ENCODE results near the gene NANP.
"Not testable (repeated sequence)": the region's sequence is repeated elsewhere in the genome, so short reads cannot be mapped to it uniquely, and the experiment has no call there.

NANP gene

DNA sequence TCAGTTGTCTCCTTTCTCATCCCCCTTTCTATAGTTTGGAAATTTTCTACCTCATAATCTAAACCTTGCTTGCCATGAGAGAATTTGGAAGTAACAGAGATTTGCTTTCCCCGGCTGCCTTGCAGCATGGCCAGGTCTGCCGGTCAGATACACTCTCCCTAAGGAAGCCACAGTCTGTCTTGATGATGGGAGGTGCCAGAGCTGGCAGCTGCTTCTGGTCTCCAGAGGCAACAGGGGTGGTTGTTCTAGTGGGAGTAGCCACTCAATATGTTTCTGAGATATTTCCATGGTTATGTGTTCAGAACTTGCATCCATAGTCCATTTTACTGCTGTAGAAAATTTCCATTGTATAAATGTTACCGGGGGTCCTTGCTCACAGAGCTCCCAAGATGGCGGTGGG, 33.0 kb downstream of the NANP start:
- H3K4me1 ChIP-seq (ENCODE audit: insufficient read depth, low read length); H3K9ac ChIP-seq (ENCODE audit: low read depth, low read length); H3K9me3 ChIP-seq (ENCODE audit: control insufficient read depth, insufficient read depth, low read length); H3K36me3 ChIP-seq (ENCODE audit: insufficient read depth, low read length): not testable (repeated sequence)

GRCh38 chr20:25588491-25588890, 35.3 kb downstream of the NANP start:
- Histone ChIP-seq H3K4me1 (ENCODE audit: insufficient read depth, low read length) (no peaks in the 10 kb centered on the region), H3K36me3 (ENCODE audit: insufficient read depth, low read length) (no peaks in the 10 kb centered on the region), H3K9ac (ENCODE audit: low read depth, low read length) (no peak overlapping the region), H3K9me3 (ENCODE audit: control insufficient read depth, insufficient read depth, low read length) (no peaks in the 10 kb centered on the region)

DNA sequence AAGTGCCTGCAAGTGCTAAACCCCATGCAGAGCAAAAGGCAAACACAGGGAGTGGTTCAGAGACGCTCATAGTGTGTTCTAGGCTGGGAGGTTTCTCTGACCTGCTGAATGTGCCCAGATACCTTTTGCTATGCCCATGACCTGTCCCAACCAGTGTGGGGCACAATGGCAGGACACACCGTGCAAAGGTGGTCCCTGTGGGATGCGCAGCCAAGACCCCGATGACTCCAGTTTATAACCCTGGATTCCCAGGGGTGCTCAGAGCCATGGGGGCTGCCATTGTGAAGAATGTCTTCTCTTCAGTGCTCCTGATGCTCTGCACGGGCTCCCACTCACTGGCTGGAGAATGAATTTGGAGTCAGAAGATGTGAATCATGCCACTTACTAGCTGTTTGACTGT, 36.3 kb downstream of the NANP start:
- H3K9me3 ChIP-seq (ENCODE audit: control insufficient read depth, insufficient read depth, low read length), result no peaks in the 10 kb centered on the region
- no peaks in the 10 kb centered on the region for H3K36me3 ChIP-seq (ENCODE audit: insufficient read depth, low read length)
- H3K4me1 ChIP-seq (ENCODE audit: insufficient read depth, low read length), result no peaks in the 10 kb centered on the region
- H3K9ac ChIP-seq (ENCODE audit: low read depth, low read length), result no peak overlapping the region

DNA sequence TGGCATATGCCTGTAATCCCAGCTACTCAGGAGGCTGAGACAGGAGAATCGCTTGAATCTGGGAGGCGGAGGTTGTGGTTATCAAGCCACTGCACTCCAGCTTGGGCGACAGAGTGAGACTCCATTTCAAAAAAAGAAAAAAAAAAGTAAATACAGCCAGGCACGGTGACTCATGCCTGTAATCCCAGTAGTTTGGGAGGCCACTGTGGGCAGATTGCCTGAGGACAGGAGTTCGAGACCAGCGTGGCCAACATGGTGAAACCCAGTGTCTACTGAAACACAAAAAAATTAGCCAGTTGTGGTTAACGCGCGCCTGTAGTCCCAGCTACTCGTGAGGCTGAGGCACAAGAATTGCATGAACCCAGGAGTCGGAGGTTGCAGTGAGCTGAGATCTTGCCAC, 36.9 kb downstream of the NANP start:
- Histone ChIP-seq H3K9ac (ENCODE audit: low read depth, low read length) (no peak overlapping the region), H3K36me3 (ENCODE audit: insufficient read depth, low read length) (no peaks in the 10 kb centered on the region), H3K4me1 (ENCODE audit: insufficient read depth, low read length) (no peaks in the 10 kb centered on the region), H3K9me3 (ENCODE audit: control insufficient read depth, insufficient read depth, low read length) (no peaks in the 10 kb centered on the region)

DNA sequence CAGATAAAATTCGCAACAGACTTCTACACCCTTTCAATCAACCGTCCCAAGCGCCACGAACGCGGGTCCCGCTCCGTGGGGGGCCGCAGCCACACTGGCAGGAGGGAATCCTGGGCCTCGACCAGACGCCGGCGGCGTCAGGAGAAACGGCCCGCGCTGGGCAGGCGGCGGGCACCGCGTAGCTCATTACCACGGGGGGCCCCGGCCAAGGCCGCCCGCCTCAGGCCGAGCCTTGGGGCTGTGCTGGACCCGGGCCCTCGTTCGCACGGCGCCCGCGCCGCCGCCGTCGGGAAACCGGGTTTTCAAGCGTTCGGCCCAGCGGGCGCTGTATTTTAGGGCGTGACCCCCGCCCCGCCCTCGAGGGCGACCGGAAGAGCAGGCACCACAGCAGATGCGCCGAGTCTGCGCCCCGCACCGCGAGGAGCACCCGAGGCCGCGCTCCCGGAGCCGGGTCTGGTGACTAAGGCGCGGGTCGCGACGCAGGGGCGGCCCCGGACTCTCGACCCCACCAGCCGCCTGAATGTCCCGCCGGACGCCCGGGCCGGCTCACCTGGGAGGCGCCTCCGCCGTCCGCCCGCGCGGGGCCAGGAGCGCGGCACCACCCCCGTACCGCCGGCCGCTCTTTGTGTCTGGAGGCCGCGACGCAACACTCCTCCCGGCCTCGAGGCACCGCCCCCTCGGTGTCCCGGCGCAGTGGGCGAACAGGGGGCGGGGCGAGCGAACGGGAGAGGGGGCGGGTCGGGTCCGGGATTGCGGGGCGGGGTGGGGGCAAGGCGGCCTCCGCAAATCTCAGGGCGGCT, 38.7 kb downstream of the NANP start, which contains the start of gene NINL:
Gene NINL, minus strand, starts transcription at position 627 of the 800 bp plus-strand sequence. CDS start 58,944 bp downstream, outside the sequence.
- Histone ChIP-seq H3K9me3 (ENCODE audit: control insufficient read depth, insufficient read depth, low read length) (no peaks in the 10 kb centered on the region), H3K36me3 (ENCODE audit: insufficient read depth, low read length) (no peaks in the 10 kb centered on the region), H3K4me1 (ENCODE audit: insufficient read depth, low read length) (no peaks in the 10 kb centered on the region), H3K9ac (ENCODE audit: low read depth, low read length) (peak within 1 kb of the TSS; percentile 82)

GRCh38 chr20:25583607-25584006, 40.2 kb downstream of the NANP start:
- H3K9ac ChIP-seq (ENCODE audit: low read depth, low read length); H3K4me1 ChIP-seq (ENCODE audit: insufficient read depth, low read length); H3K9me3 ChIP-seq (ENCODE audit: control insufficient read depth, insufficient read depth, low read length); H3K36me3 ChIP-seq (ENCODE audit: insufficient read depth, low read length): not testable (repeated sequence)

- Histone ChIP-seq H3K4me1 (ENCODE audit: insufficient read depth, low read length) (peaks cover 9% of the 10 kb centered on the region; the same call in 1 of the 2 replicates), H3K36me3 (ENCODE audit: insufficient read depth, low read length) (no peaks in the 10 kb centered on the region), H3K9ac (ENCODE audit: low read depth, low read length) (no peak overlapping the region), H3K9me3 (ENCODE audit: control insufficient read depth, insufficient read depth, low read length) (no peaks in the 10 kb centered on the region)
Measured at GRCh38 chr20:25580711-25581110, 43.1 kb downstream of the NANP start.

DNA sequence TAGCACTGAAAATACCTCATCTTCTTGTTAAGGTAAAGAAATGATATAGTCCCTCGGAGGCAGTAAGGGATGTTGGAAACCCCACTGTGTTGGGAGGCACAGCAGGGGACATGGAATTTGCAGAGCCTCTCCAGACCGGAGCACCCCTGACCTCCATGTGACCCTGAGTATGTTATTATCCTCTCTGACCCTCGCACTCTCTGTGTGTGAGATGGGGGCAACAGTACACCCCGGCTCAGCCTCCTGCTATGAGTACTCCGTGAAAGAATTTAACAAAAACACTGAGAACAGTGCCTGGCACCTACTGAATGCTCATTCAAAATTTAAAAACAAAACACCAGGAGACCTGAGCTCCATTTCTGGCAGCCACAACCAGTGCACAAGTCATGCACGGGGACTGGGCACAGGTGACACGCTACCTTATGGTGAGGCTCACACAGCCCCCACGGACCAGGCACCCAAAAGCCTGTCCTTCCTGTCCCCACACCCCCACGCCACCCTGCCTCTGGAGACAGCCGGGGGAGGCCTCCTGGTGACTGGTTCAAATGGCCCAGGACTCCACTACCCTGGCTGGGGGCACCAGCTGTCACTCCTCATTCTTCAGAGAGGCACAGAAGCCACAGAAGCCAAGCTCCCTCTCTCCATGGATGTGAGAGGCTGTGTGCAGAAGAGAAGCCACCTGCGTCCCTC, 44.6 kb downstream of the NANP start:
- peaks cover 9% of the 10 kb centered on the region; the same call in 1 of the 2 replicates for H3K4me1 ChIP-seq (ENCODE audit: insufficient read depth, low read length)
- no peaks in the 10 kb centered on the region for H3K9me3 ChIP-seq (ENCODE audit: control insufficient read depth, insufficient read depth, low read length)
- H3K9ac ChIP-seq (ENCODE audit: low read depth, low read length), result no peak overlapping the region
- no peaks in the 10 kb centered on the region for H3K36me3 ChIP-seq (ENCODE audit: insufficient read depth, low read length)

DNA sequence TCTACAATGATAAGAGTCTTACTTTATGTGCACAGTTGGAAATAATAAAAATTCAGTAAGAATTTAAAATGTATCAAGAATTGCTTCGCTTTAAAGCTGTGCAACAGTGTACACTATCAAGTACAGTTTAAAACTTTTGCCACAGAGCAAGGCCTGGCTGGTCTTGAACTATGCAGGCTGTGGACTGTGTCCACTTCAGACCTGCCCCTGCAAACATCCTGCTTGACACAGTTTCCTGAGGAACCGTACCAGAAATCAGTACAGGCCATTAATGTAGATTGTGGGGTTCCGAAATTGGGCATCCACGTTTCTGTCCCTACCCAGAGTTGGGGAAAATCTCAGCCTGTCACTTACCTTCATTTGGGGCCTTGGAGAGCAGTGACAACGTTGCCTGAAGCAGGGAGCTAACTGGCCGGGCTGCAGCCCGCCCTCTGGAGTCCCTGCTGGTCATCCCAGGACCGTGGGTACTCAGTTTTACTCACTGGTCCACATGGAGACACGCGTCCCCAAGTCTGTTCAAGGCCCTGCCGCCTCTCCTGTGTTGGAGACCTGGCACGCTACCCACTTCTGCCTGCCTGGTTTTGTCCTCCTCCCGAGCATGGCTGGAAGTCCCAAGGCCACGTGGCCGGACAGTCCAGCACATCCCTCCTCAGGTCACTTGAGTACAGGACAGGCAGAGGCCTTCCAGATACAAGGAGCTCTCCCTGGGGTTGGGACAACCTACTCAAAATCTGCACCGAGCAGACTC, 46.9 kb downstream of the NANP start:
- Histone ChIP-seq H3K4me1 (ENCODE audit: insufficient read depth, low read length) (peaks cover 9% of the 10 kb centered on the region; the same call in 1 of the 2 replicates), H3K9ac (ENCODE audit: low read depth, low read length) (no peak overlapping the region), H3K36me3 (ENCODE audit: insufficient read depth, low read length) (no peaks in the 10 kb centered on the region), H3K9me3 (ENCODE audit: control insufficient read depth, insufficient read depth, low read length) (no peaks in the 10 kb centered on the region)

- Histone ChIP-seq H3K4me1 (ENCODE audit: insufficient read depth, low read length) (peaks cover 7% of the 10 kb centered on the region; the same call in 1 of the 2 replicates), H3K9me3 (ENCODE audit: control insufficient read depth, insufficient read depth, low read length) (no peaks in the 10 kb centered on the region), H3K9ac (ENCODE audit: low read depth, low read length) (no peak overlapping the region), H3K36me3 (ENCODE audit: insufficient read depth, low read length) (no peaks in the 10 kb centered on the region)
Measured at GRCh38 chr20:25574411-25574810, 49.4 kb downstream of the NANP start.

GRCh38 chr20:25573288-25574251, 50.2 kb downstream of the NANP start:
- H3K36me3 ChIP-seq (ENCODE audit: insufficient read depth, low read length), result no peaks in the 10 kb centered on the region
- no peaks in the 10 kb centered on the region for H3K9me3 ChIP-seq (ENCODE audit: control insufficient read depth, insufficient read depth, low read length)
- H3K4me1 ChIP-seq (ENCODE audit: insufficient read depth, low read length), result no peaks in the 10 kb centered on the region
- H3K9ac ChIP-seq (ENCODE audit: low read depth, low read length), result no peak overlapping the region

- Histone ChIP-seq H3K36me3 (ENCODE audit: insufficient read depth, low read length) (no peaks in the 10 kb centered on the region), H3K4me1 (ENCODE audit: insufficient read depth, low read length) (no peaks in the 10 kb centered on the region; the same call in 1 of the 2 replicates), H3K9ac (ENCODE audit: low read depth, low read length) (no peak overlapping the region), H3K9me3 (ENCODE audit: control insufficient read depth, insufficient read depth, low read length) (no peaks in the 10 kb centered on the region)
Measured at GRCh38 chr20:25571817-25572216, 52.0 kb downstream of the NANP start.

GRCh38 chr20:25571240-25571639, 52.6 kb downstream of the NANP start:
- Histone ChIP-seq H3K9me3 (ENCODE audit: control insufficient read depth, insufficient read depth, low read length) (no peaks in the 10 kb centered on the region), H3K9ac (ENCODE audit: low read depth, low read length) (no peak overlapping the region), H3K36me3 (ENCODE audit: insufficient read depth, low read length) (no peaks in the 10 kb centered on the region), H3K4me1 (ENCODE audit: insufficient read depth, low read length) (peaks cover under 1% of the 10 kb centered on the region)

DNA sequence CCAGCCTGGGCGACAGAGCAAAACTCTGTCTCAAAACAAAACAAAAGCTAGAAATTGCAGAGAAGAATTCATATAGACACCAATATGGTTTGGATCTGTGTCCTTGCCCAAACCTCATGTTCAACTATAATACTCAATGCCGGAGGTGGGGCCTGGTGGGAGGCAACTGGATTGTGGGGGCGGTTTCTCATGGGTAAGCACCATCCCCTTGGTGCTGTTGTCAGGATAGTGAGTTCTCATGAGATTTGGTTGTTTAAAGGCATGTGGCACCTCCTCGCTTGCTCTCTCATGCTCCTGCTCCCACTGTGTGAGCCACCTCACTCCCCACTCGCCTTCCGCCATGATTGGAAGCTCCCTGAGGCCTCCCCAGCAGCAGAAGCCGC, 53.7 kb downstream of the NANP start:
- Histone ChIP-seq H3K36me3 (ENCODE audit: insufficient read depth, low read length) (no peaks in the 10 kb centered on the region), H3K9ac (ENCODE audit: low read depth, low read length) (no peak overlapping the region), H3K4me1 (ENCODE audit: insufficient read depth, low read length) (peaks cover 3% of the 10 kb centered on the region), H3K9me3 (ENCODE audit: control insufficient read depth, insufficient read depth, low read length) (no peaks in the 10 kb centered on the region)

Measured in ES-I3 (cell line).